Raji (cell line): ENCODE measurements around the gene BFAR.

Experiments
- POLR2A ChIP-seq: IDR thresholded peaks from 2 replicates; pipeline ENCODE4 v1.6.1; 2011; ENCODE audit warnings: low read depth, low read length, control low read depth; ENCODE audit not compliant: insufficient read depth

BFAR gene, protein sequence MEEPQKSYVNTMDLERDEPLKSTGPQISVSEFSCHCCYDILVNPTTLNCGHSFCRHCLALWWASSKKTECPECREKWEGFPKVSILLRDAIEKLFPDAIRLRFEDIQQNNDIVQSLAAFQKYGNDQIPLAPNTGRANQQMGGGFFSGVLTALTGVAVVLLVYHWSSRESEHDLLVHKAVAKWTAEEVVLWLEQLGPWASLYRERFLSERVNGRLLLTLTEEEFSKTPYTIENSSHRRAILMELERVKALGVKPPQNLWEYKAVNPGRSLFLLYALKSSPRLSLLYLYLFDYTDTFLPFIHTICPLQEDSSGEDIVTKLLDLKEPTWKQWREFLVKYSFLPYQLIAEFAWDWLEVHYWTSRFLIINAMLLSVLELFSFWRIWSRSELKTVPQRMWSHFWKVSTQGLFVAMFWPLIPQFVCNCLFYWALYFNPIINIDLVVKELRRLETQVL

DNA sequence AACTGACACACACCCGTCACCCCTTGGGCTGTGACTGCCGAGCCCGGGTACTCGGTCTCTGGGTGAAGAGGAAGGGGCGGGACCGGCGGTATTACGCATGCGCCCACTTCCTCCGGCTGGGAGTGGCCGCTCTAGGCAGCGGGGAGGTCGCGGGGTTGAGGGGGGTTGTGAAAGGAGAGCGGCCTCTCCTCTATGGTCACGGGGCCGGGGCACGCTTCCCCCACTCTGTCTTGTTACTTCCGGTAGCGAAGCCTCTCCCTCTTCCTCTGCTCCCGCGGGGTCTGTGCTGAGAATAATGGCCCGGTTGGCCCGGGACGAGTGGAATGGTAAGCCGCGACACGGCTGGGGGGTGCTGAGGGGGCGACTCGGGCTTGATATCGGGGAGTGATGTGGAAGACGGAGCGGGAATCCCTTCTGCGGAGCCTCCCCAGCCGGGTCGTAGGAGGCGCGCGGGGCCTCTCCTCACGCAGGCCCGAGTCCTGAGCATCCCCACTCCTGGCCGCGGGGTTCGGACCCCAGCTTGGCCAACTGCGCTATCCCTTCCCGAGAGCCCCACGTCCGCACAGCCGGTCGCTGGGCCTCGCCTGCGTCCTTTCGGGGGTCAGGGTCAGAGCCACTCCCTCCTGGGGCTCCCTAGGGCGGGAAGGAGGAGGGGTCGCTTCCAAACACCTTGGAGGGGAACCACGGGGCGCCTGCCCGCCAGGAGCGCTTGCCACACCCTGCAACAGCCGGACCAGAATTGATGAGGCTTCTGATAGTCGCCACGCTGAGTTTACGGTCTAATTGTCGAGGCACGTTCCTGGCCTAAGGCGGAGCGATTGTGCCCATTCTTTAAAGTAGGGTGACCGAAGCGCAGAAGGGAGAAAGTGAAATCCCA is at the start of gene BFAR:
Gene BFAR, plus strand, starts transcription at position 259 of the 877 bp plus-strand sequence. CDS start 11,396 bp downstream, outside the sequence.
- TF ChIP-seq POLR2A = peak; percentile 97

GRCh38 chr16:14585287-14585686 is 47.5 kb upstream of the BFAR start:
- no peak for TF ChIP-seq POLR2A

- no peak for TF ChIP-seq POLR2A
Measured at GRCh38 chr16:14586637-14587305, 46.0 kb upstream of the BFAR start.

DNA sequence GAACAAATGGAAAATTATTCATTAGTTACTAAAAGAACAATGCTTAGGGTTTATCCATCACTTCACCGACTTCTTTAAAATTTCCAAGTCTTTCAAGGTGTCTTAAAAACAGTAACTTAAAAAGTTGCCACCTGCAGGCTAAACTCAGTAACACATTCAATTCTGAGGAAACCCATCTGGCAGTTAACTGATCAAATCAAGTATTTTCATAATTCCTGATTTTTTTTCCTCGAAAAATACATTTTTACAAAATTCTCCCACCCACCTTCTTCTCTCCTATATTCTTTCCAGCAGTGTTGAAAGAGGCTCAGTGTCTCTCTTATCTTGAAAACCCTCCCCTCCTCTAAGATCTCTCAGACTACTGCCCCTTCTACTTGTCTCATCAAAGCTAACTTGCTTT is 32.6 kb upstream of the BFAR start:
- TF ChIP-seq POLR2A = no peak

DNA sequence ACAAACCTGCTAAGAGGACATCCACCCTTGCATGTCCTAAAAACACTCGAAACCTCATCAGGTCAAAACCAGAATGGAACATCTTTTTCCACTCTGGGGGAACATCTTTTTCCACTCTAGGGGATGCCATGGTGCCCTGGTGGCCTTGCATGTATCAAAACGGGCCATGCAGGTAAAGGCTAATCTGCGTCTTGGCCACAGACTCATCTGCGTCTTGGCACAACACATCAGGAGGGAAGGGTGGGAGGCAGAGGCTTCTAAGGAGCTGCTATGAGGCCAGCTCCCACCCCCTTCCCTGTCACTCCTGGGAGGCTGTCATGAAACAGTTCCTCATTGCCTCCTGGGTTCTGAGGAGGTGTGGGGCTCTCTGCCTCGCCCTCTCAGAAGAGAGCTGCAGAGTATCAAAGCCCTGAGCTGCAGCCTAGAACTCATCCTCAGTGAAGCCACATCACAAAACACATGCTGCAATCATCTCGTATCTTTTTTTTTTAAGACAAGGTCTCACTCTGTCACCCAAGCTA is 30.2 kb upstream of the BFAR start:
- no peak for TF ChIP-seq POLR2A

GRCh38 chr16:14606102-14606501 is 26.6 kb upstream of the BFAR start:
- TF ChIP-seq POLR2A = no peak

DNA sequence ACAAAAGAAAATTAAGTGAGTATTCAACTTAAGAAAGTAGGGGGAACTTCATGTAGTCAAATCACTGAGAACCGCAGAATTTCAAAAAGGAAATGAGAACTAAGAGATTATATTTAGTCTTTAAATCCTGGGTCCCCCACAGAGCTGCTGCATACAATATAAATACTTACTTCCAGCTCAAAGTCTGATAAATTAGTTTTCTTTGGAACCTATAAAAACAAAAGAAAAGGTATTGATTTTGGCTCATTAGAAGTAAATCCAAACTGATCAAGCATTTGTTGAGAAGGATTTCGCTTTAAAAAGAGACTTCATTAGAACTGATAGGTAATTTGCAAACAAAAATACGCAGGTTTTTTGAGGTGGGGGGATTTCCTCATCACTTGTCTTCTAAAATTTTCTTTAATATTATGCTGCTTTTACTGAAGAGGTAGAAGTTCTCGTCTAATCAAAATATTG is 24.6 kb upstream of the BFAR start:
- TF ChIP-seq POLR2A = no peak

DNA sequence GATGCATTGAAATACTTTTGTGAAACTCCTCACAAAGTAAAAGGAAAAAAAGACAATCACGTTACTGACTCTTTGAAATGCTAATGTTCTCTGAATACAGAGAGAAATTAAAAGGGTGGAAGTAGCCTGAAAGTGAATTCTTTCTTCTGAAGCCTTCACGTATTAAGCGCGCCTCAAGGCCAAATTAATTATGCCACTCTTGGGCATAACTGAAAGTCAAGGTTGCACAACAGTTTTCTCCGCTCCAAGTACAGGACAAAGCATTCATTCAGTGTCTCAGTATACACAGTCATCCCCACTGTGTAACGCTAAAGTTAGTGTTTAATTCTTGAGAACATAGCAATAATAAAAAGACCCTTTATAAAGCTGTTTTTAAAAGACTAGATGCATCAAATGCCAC is 24.1 kb upstream of the BFAR start:
- no peak for TF ChIP-seq POLR2A

- TF ChIP-seq POLR2A = no peak
Measured at GRCh38 chr16:14609716-14610115, 23.0 kb upstream of the BFAR start.

DNA sequence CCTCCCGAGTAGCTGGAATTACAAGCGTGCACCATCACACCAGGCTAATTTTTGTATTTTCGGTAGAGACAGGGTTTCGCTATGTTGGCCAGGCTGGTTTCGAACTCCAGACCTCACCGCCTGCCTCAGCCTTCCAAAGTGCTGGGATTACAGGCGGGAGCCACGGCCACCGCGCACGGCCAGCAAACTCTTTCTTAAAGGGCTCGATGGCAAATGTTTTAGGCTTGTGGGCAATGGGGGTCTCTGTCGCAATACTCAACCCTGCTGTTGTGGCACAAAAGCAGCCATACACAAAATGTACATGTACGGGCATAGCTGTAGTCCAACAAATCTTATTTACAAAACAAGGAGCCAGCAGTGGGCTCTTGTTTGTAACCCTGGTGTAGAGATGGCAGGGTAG is 21.1 kb upstream of the BFAR start:
- TF ChIP-seq POLR2A = no peak

GRCh38 chr16:14613991-14614390 is 18.8 kb upstream of the BFAR start:
- TF ChIP-seq POLR2A = no peak

GRCh38 chr16:14616280-14616679 is 16.5 kb upstream of the BFAR start:
- TF ChIP-seq POLR2A = no peak

DNA sequence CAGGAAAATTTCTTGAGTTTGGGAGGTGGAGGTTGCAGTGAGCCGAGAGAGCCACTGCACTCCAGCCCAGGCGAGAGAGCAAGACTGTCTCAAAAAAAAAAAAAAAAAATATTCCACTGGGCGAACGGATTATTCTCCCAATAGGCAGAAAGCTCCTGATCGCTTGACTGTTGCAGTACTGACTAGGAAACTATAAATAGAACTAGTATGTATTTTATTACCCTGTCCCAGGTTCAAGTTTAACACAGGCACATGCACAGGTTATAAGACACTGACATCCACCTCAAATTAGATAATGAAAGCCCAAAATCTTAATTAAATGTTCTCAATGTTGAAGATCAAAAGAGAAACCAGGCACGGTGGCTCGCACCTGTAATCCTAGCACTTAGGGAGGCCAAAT is 14.2 kb upstream of the BFAR start:
- TF ChIP-seq POLR2A = no peak

GRCh38 chr16:14627078-14627477 is 5.7 kb upstream of the BFAR start:
- no peak for TF ChIP-seq POLR2A
